Measurements from ENCODE around the gene BTBD9. TPM values are rescaled to one million over a fixed set of nuclear protein-coding genes. Genes with fewer than 3 reads are reported as not detected.

The BTBD9 gene
- total and polyA plus RNA-seq, 2 donors, result 2.9 to 4.2 TPM

- no peaks in the 10 kb centered on the region for H3K9me3 ChIP-seq (ENCODE audit: control insufficient read depth in 2 of 2, insufficient read depth in 1 of 2, low read length in 1 of 2)
- no peaks in the 10 kb centered on the region for H3K27me3 ChIP-seq (ENCODE audit: control insufficient read depth in 2 of 2, insufficient read depth in 1 of 2, low read length in 1 of 2)
- H3K36me3 ChIP-seq (ENCODE audit: control insufficient read depth in 2 of 2, insufficient read depth in 2 of 2, low read length in 1 of 2), result no peaks in the 10 kb centered on the region
- H3K4me1 ChIP-seq (ENCODE audit: control insufficient read depth in 2 of 2, insufficient read depth in 2 of 2, low read length in 2 of 2), result no peaks in the 10 kb centered on the region
- 96% methylated on average over 1 of the region's 1 CpG for WGBS
- H3K27ac ChIP-seq (ENCODE audit: low read depth in 1 of 2, low read length in 1 of 2), result no peak overlapping the region
- H3K4me3 ChIP-seq (ENCODE audit: low read length in 2 of 2), result no peak overlapping the region
- DNase-seq (ENCODE audit: low read depth in 6 of 9, low spot score in 9 of 9), result no peak
Measured at GRCh38 chr6:38393986-38394385, 245.7 kb downstream of the BTBD9 start.

- Histone ChIP-seq H3K4me3 (ENCODE audit: low read length in 2 of 2) (no peak overlapping the region), H3K27ac (ENCODE audit: low read depth in 1 of 2, low read length in 1 of 2) (no peak overlapping the region), H3K9me3 (ENCODE audit: control insufficient read depth in 2 of 2, insufficient read depth in 1 of 2, low read length in 1 of 2) (no peaks in the 10 kb centered on the region), H3K36me3 (ENCODE audit: control insufficient read depth in 2 of 2, insufficient read depth in 2 of 2, low read length in 1 of 2) (no peaks in the 10 kb centered on the region), H3K27me3 (ENCODE audit: control insufficient read depth in 2 of 2, insufficient read depth in 1 of 2, low read length in 1 of 2) (no peaks in the 10 kb centered on the region), H3K4me1 (ENCODE audit: control insufficient read depth in 2 of 2, insufficient read depth in 2 of 2, low read length in 2 of 2) (no peaks in the 10 kb centered on the region)
- 95% methylated on average over 9 of the region's 9 CpGs for WGBS
- no peak for DNase-seq (ENCODE audit: low read depth in 6 of 9, low spot score in 9 of 9)
Measured at GRCh38 chr6:38391626-38392579, 247.8 kb downstream of the BTBD9 start.

- H3K4me1 ChIP-seq (ENCODE audit: control insufficient read depth in 2 of 2, insufficient read depth in 2 of 2, low read length in 2 of 2), result no peaks in the 10 kb centered on the region
- no peak overlapping the region for H3K27ac ChIP-seq (ENCODE audit: low read depth in 1 of 2, low read length in 1 of 2)
- H3K36me3 ChIP-seq (ENCODE audit: control insufficient read depth in 2 of 2, insufficient read depth in 2 of 2, low read length in 1 of 2), result no peaks in the 10 kb centered on the region
- H3K4me3 ChIP-seq (ENCODE audit: low read length in 2 of 2), result no peak overlapping the region
- no peaks in the 10 kb centered on the region for H3K9me3 ChIP-seq (ENCODE audit: control insufficient read depth in 2 of 2, insufficient read depth in 1 of 2, low read length in 1 of 2)
- DNase-seq (ENCODE audit: low read depth in 6 of 9, low spot score in 9 of 9), result no peak
- no peaks in the 10 kb centered on the region for H3K27me3 ChIP-seq (ENCODE audit: control insufficient read depth in 2 of 2, insufficient read depth in 1 of 2, low read length in 1 of 2)
Measured at GRCh38 chr6:38391206-38391605, 248.5 kb downstream of the BTBD9 start.

GRCh38 chr6:38389875-38390274 lies 249.9 kb downstream of the BTBD9 start:
- Histone ChIP-seq H3K36me3 (ENCODE audit: control insufficient read depth in 2 of 2, insufficient read depth in 2 of 2, low read length in 1 of 2) (no peaks in the 10 kb centered on the region), H3K4me1 (ENCODE audit: control insufficient read depth in 2 of 2, insufficient read depth in 2 of 2, low read length in 2 of 2) (no peaks in the 10 kb centered on the region), H3K27me3 (ENCODE audit: control insufficient read depth in 2 of 2, insufficient read depth in 1 of 2, low read length in 1 of 2) (no peaks in the 10 kb centered on the region), H3K9me3 (ENCODE audit: control insufficient read depth in 2 of 2, insufficient read depth in 1 of 2, low read length in 1 of 2) (no peaks in the 10 kb centered on the region), H3K4me3 (ENCODE audit: low read length in 2 of 2) (no peak overlapping the region), H3K27ac (ENCODE audit: low read depth in 1 of 2, low read length in 1 of 2) (no peak overlapping the region)
- WGBS, result 97% methylated on average over 5 of the region's 5 CpGs
- no peak for DNase-seq (ENCODE audit: low read depth in 6 of 9, low spot score in 9 of 9)

GRCh38 chr6:38387971-38388370 lies 251.8 kb downstream of the BTBD9 start:
- Histone ChIP-seq H3K4me3 (ENCODE audit: low read length in 2 of 2) (no peak overlapping the region), H3K27me3 (ENCODE audit: control insufficient read depth in 2 of 2, insufficient read depth in 1 of 2, low read length in 1 of 2) (no peaks in the 10 kb centered on the region), H3K36me3 (ENCODE audit: control insufficient read depth in 2 of 2, insufficient read depth in 2 of 2, low read length in 1 of 2) (no peaks in the 10 kb centered on the region), H3K27ac (ENCODE audit: low read depth in 1 of 2, low read length in 1 of 2) (no peak overlapping the region), H3K4me1 (ENCODE audit: control insufficient read depth in 2 of 2, insufficient read depth in 2 of 2, low read length in 2 of 2) (no peaks in the 10 kb centered on the region), H3K9me3 (ENCODE audit: control insufficient read depth in 2 of 2, insufficient read depth in 1 of 2, low read length in 1 of 2) (no peaks in the 10 kb centered on the region)
- DNase-seq (ENCODE audit: low read depth in 6 of 9, low spot score in 9 of 9), result no peak

GRCh38 chr6:38387461-38387860 lies 252.3 kb downstream of the BTBD9 start:
- WGBS, result 100% methylated on average over 2 of the region's 2 CpGs

GRCh38 chr6:38378801-38379200 lies 260.9 kb downstream of the BTBD9 start:
- H3K4me1 ChIP-seq (ENCODE audit: control insufficient read depth in 2 of 2, insufficient read depth in 2 of 2, low read length in 2 of 2), result no peaks in the 10 kb centered on the region
- no peak overlapping the region for H3K27ac ChIP-seq (ENCODE audit: low read depth in 1 of 2, low read length in 1 of 2)
- H3K4me3 ChIP-seq (ENCODE audit: low read length in 2 of 2), result no peak overlapping the region
- H3K27me3 ChIP-seq (ENCODE audit: control insufficient read depth in 2 of 2, insufficient read depth in 1 of 2, low read length in 1 of 2), result no peaks in the 10 kb centered on the region
- DNase-seq (ENCODE audit: low read depth in 6 of 9, low spot score in 9 of 9), result no peak
- H3K36me3 ChIP-seq (ENCODE audit: control insufficient read depth in 2 of 2, insufficient read depth in 2 of 2, low read length in 1 of 2), result no peaks in the 10 kb centered on the region
- no peaks in the 10 kb centered on the region for H3K9me3 ChIP-seq (ENCODE audit: control insufficient read depth in 2 of 2, insufficient read depth in 1 of 2, low read length in 1 of 2)
- WGBS, result 98% methylated on average over 7 of the region's 7 CpGs

More at GRCh38 chr6:38387461-38387860, 252.3 kb downstream of the BTBD9 start:
- H3K27ac ChIP-seq (ENCODE audit: low read depth in 1 of 2, low read length in 1 of 2), result no peak overlapping the region
- H3K27me3 ChIP-seq (ENCODE audit: control insufficient read depth in 2 of 2, insufficient read depth in 1 of 2, low read length in 1 of 2), result no peaks in the 10 kb centered on the region
- DNase-seq (ENCODE audit: low read depth in 6 of 9, low spot score in 9 of 9), result no peak
- H3K36me3 ChIP-seq (ENCODE audit: control insufficient read depth in 2 of 2, insufficient read depth in 2 of 2, low read length in 1 of 2), result no peaks in the 10 kb centered on the region
- H3K4me3 ChIP-seq (ENCODE audit: low read length in 2 of 2), result no peak overlapping the region
- H3K4me1 ChIP-seq (ENCODE audit: control insufficient read depth in 2 of 2, insufficient read depth in 2 of 2, low read length in 2 of 2), result no peaks in the 10 kb centered on the region
- H3K9me3 ChIP-seq (ENCODE audit: control insufficient read depth in 2 of 2, insufficient read depth in 1 of 2, low read length in 1 of 2), result no peaks in the 10 kb centered on the region

- WGBS, result 92% methylated on average over 2 of the region's 2 CpGs
Measured at GRCh38 chr6:38375937-38376336, 263.8 kb downstream of the BTBD9 start.

GRCh38 chr6:38375341-38375740 lies 264.4 kb downstream of the BTBD9 start:
- Histone ChIP-seq H3K36me3 (ENCODE audit: control insufficient read depth in 2 of 2, insufficient read depth in 2 of 2, low read length in 1 of 2) (no peaks in the 10 kb centered on the region), H3K9me3 (ENCODE audit: control insufficient read depth in 2 of 2, insufficient read depth in 1 of 2, low read length in 1 of 2) (no peaks in the 10 kb centered on the region), H3K27me3 (ENCODE audit: control insufficient read depth in 2 of 2, insufficient read depth in 1 of 2, low read length in 1 of 2) (no peaks in the 10 kb centered on the region), H3K4me1 (ENCODE audit: control insufficient read depth in 2 of 2, insufficient read depth in 2 of 2, low read length in 2 of 2) (no peaks in the 10 kb centered on the region), H3K4me3 (ENCODE audit: low read length in 2 of 2) (no peak overlapping the region), H3K27ac (ENCODE audit: low read depth in 1 of 2, low read length in 1 of 2) (no peak overlapping the region)
- DNase-seq (ENCODE audit: low read depth in 6 of 9, low spot score in 9 of 9), result no peak
- 99% methylated on average over 1 of the region's 1 CpG for WGBS

More at GRCh38 chr6:38375937-38376336, 263.8 kb downstream of the BTBD9 start:
- Histone ChIP-seq H3K36me3 (ENCODE audit: control insufficient read depth in 2 of 2, insufficient read depth in 2 of 2, low read length in 1 of 2) (no peaks in the 10 kb centered on the region), H3K4me1 (ENCODE audit: control insufficient read depth in 2 of 2, insufficient read depth in 2 of 2, low read length in 2 of 2) (no peaks in the 10 kb centered on the region), H3K27ac (ENCODE audit: low read depth in 1 of 2, low read length in 1 of 2) (no peak overlapping the region), H3K4me3 (ENCODE audit: low read length in 2 of 2) (no peak overlapping the region), H3K27me3 (ENCODE audit: control insufficient read depth in 2 of 2, insufficient read depth in 1 of 2, low read length in 1 of 2) (no peaks in the 10 kb centered on the region), H3K9me3 (ENCODE audit: control insufficient read depth in 2 of 2, insufficient read depth in 1 of 2, low read length in 1 of 2) (no peaks in the 10 kb centered on the region)
- no peak for DNase-seq (ENCODE audit: low read depth in 6 of 9, low spot score in 9 of 9)

Data from thymus (tissue), 11 donors.